Lower lobe of right lung (tissue), 2 donors: Measurements from ENCODE around the gene PDE6C. TPM values are rescaled to one million over a fixed set of nuclear protein-coding genes. Genes with fewer than 3 reads are reported as not detected.
"Not testable (repeated sequence)": the region's sequence is repeated elsewhere in the genome, so short reads cannot be mapped to it uniquely, and the experiment has no call there.

Experiments used
- ATAC-seq, 2 donors: fragments of 200-7000 bp; cut with Tn5 transposase; one replicate each; pipeline ENCODE4 v1.9.1; 2020 to 2022; ENCODE audit warnings: mild to moderate bottlenecking in 2 of 2, moderate library complexity in 2 of 2
- DNase-seq: peaks from one replicate; pipeline ENCODE4 v3.0.0-alpha.2; 2020
- H3K27ac ChIP-seq: fragments of 200-600 bp; one replicate; pipeline ENCODE4 v1.8.0; 2022
- H3K27me3 ChIP-seq: fragments of 200-600 bp; one replicate; pipeline ENCODE4 v1.8.0; 2022; ENCODE audit warnings: low read depth
- H3K36me3 ChIP-seq: fragments of 200-600 bp; one replicate; pipeline ENCODE4 v1.8.0; 2022; ENCODE audit warnings: mild to moderate bottlenecking
- H3K4me1 ChIP-seq: fragments of 200-600 bp; one replicate; pipeline ENCODE4 v1.8.0; 2022
- H3K4me3 ChIP-seq: fragments of 200-600 bp; one replicate; pipeline ENCODE4 v1.8.0; 2022; ENCODE audit warnings: mild to moderate bottlenecking
- H3K9me3 ChIP-seq: fragments of 200-600 bp; one replicate; pipeline ENCODE4 v1.8.0; 2022
- CTCF ChIP-seq: fragments of 200-600 bp; IDR thresholded peaks from one replicate; pipeline ENCODE4 v1.8.0; 2022; ENCODE audit warnings: antibody characterized with exemption, mild to moderate bottlenecking
- intact Hi-C: fragments of 100-400 bp; cut with DNase I; formaldehyde crosslinking; loops from one replicate; pipeline ENCODE4 v1.11.0; 2022
- total RNA-seq: library from RNA; stranded (reverse); fragmentation: NEBNext Ultra II Directional; extraction: Animal tissue kit (Norgen Biotek cat#: 25700); gene quantifications from one replicate; pipeline ENCODE4 v1.2.1, GENCODE V29; 2021
- donor health status: DM: no; HTN: yes; CAD: no; lungs with severe emphysema.

The PDE6C gene
- total RNA-seq, 1 donor from 2014 or later = not detected

GRCh38 chr10:93680412-93681047 is 68.2 kb downstream of the PDE6C start:
- peaks cover 90% of the 10 kb centered on the region for H3K36me3 ChIP-seq
- ATAC-seq (peak in 1 of 2 donors; percentile 37), DNase-seq (no peak)
- no peaks in the 10 kb centered on the region for H3K9me3 ChIP-seq
- no peak overlapping the region for H3K27ac ChIP-seq
- TF ChIP-seq CTCF = no peak
- H3K27me3 ChIP-seq = no peaks in the 10 kb centered on the region
- intact Hi-C loops = no loop called here
- no peaks in the 10 kb centered on the region for H3K4me1 ChIP-seq
- no peak overlapping the region for H3K4me3 ChIP-seq

GRCh38 chr10:93687737-93688136 is 75.4 kb downstream of the PDE6C start:
- DNase-seq (no peak), ATAC-seq (no peak)
- H3K27ac ChIP-seq = no peak overlapping the region
- H3K9me3 ChIP-seq = no peaks in the 10 kb centered on the region
- intact Hi-C loops = no loop called here
- no peak overlapping the region for H3K4me3 ChIP-seq
- no peaks in the 10 kb centered on the region for H3K27me3 ChIP-seq
- TF ChIP-seq CTCF = no peak
- peaks cover 46% of the 10 kb centered on the region for H3K36me3 ChIP-seq
- no peaks in the 10 kb centered on the region for H3K4me1 ChIP-seq

GRCh38 chr10:93695740-93696139 is 83.4 kb downstream of the PDE6C start:
- intact Hi-C loops = no loop called here
- Histone ChIP-seq H3K27me3 (no peaks in the 10 kb centered on the region), H3K27ac (no peak overlapping the region), H3K4me1 (peaks cover 4% of the 10 kb centered on the region), H3K4me3 (no peak overlapping the region), H3K9me3 (no peaks in the 10 kb centered on the region), H3K36me3 (peaks cover 83% of the 10 kb centered on the region)
- DNase-seq = no peak
- no peak for TF ChIP-seq CTCF
- ATAC-seq = no peak

- ATAC-seq, H3K4me3 ChIP-seq, intact Hi-C loops, H3K9me3 ChIP-seq, DNase-seq, H3K27me3 ChIP-seq, H3K27ac ChIP-seq: not testable (repeated sequence)
- H3K36me3 ChIP-seq = peaks cover 75% of the 10 kb centered on the region
- peaks cover 13% of the 10 kb centered on the region for H3K4me1 ChIP-seq
Measured at GRCh38 chr10:93696582-93696981, 84.2 kb downstream of the PDE6C start.

GRCh38 chr10:93697207-93697606 is 84.9 kb downstream of the PDE6C start:
- ATAC-seq (no peak), DNase-seq (no peak)
- H3K4me1 ChIP-seq = peaks cover 16% of the 10 kb centered on the region
- H3K4me3 ChIP-seq = no peak overlapping the region
- H3K36me3 ChIP-seq = peaks cover 69% of the 10 kb centered on the region
- intact Hi-C loops = no loop called here
- no peak for TF ChIP-seq CTCF
- H3K9me3 ChIP-seq = no peaks in the 10 kb centered on the region
- H3K27me3 ChIP-seq = no peaks in the 10 kb centered on the region
- no peak overlapping the region for H3K27ac ChIP-seq

- ATAC-seq (peak; percentile 7 to 39), DNase-seq (no peak)
- H3K9me3 ChIP-seq = no peaks in the 10 kb centered on the region
- intact Hi-C loops = no loop called here
- H3K27me3 ChIP-seq = no peaks in the 10 kb centered on the region
- H3K27ac ChIP-seq = peak overlapping the region; percentile 85
- TF ChIP-seq CTCF = no peak
- peak overlapping the region; percentile 73 for H3K4me3 ChIP-seq
- peaks cover 23% of the 10 kb centered on the region for H3K4me1 ChIP-seq
- peaks cover 28% of the 10 kb centered on the region for H3K36me3 ChIP-seq
Measured at GRCh38 chr10:93701866-93702209, 89.5 kb downstream of the PDE6C start.
